Spleen (tissue), 11 donors: ENCODE data around the gene ARHGEF28. TPM values are rescaled to one million over a fixed set of nuclear protein-coding genes. Genes with fewer than 3 reads are reported as not detected.

Source experiments
- DNase-seq: peaks from one replicate; pipeline ENCODE4 v3.0.0-alpha.2; 2020
- H3K27ac ChIP-seq, 8 donors: fragments of 200-600 bp; sonication (generic) in 7 of 8; 1 replicate in 4 of 8; 2 replicates in 4 of 8; pipeline versions ENCODE4 v1.5.0 to v1.8.0; 2016 to 2021; ENCODE audit warnings: inconsistent platforms in 4 of 8, mild to moderate bottlenecking in 4 of 8, moderate library complexity in 1 of 8
- H3K27me3 ChIP-seq, 7 donors: fragments of 200-600 bp; sonication (generic) in 6 of 7; replicated peaks in 1 of 7; 1 replicate in 4 of 7; 2 replicates in 3 of 7; pipeline versions ENCODE4 v1.5.0 to v1.8.0; 2016 to 2021; ENCODE audit warnings: inconsistent platforms in 3 of 7, mild to moderate bottlenecking in 1 of 7
- H3K36me3 ChIP-seq, 6 donors: fragments of 200-600 bp; sonication (generic) in 5 of 6; 1 replicate in 4 of 6; 2 replicates in 2 of 6; pipeline versions ENCODE4 v1.5.0 to v1.8.0; 2016 to 2021; ENCODE audit warnings: inconsistent platforms in 2 of 6
- H3K4me1 ChIP-seq, 6 donors: fragments of 200-600 bp; sonication (generic) in 5 of 6; 1 replicate in 3 of 6; 2 replicates in 3 of 6; pipeline versions ENCODE4 v1.5.0 to v1.8.0; 2016 to 2021; ENCODE audit warnings: inconsistent platforms in 3 of 6
- H3K4me3 ChIP-seq, 8 donors: fragments of 200-600 bp; sonication (generic) in 7 of 8; 1 replicate in 4 of 8; 2 replicates in 4 of 8; pipeline versions ENCODE4 v1.5.0 to v1.8.0; 2016 to 2021; ENCODE audit warnings: inconsistent platforms in 4 of 8, mild to moderate bottlenecking in 4 of 8, moderate library complexity in 2 of 8
- H3K9me3 ChIP-seq, 8 donors: fragments of 200-600 bp; sonication (generic) in 7 of 8; 1 replicate in 4 of 8; 2 replicates in 4 of 8; pipeline versions ENCODE4 v1.5.0 to v1.8.0; 2016 to 2021; ENCODE audit warnings: inconsistent platforms in 4 of 8
- POLR2A ChIP-seq, 3 donors: fragments of 450-650 bp; IDR thresholded peaks; one replicate each; pipeline ENCODE4 v1.5.1; 2017; ENCODE audit warnings: antibody characterized with exemption in 3 of 3, mild to moderate bottlenecking in 1 of 3
- POLR2AphosphoS5 ChIP-seq, 3 donors: sonication (generic); formaldehyde crosslinking; IDR thresholded peaks; one replicate each; pipeline ENCODE4 v1.5.1; 2017; ENCODE audit warnings: antibody characterized with exemption in 3 of 3
- WGBS, 5 donors: extraction: QIAGEN DNeasy Blood & Tissue Kit in 3 of 5; methylation state at CpG; one replicate each; pipeline versions ENCODE4 v1.1.5 to v1.1.7; 2013 to 2018; 5-methylcytosine and 5-hydroxymethylcytosine counted together
- intact Hi-C: fragments of 100-400 bp; cut with DNase I; formaldehyde crosslinking; loops from one replicate; pipeline ENCODE4 v1.15.0; 2023; ENCODE audit warnings: low total_unique reads
- polyA plus RNA-seq, 3 donors: library from polyadenylated mRNA; stranded (reverse); fragments of 200-250 nt; gene quantifications; one replicate each; pipeline ENCODE4 v1.2.1, GENCODE V29; 2013
- total RNA-seq, 7 donors: library from RNA; depleted of rRNA in 3 of 7; stranded (reverse); fragments of >200 nt in 3 of 7; fragmentation: NEBNext Ultra II Directional in 4 of 7; extraction: Animal tissue kit (Norgen Biotek cat#: 25700) in 4 of 7; gene quantifications; one replicate each; pipeline versions ENCODE4 v1.1.0 to v1.2.1, GENCODE V29; 2016 to 2021
- TF ChIP-seq, protein P1 (sequence below), 11 experiments: fragments of 200-600 bp in 7 of 11; fragments of 450-650 bp in 4 of 11; sonication (generic) in 4 of 11; IDR thresholded peaks in 8 of 11; conservative IDR thresholded peaks in 3 of 11; 1 replicate in 7 of 11; 2 replicates in 4 of 11; pipeline versions ENCODE4 v1.4.0 to v1.8.0; 2016 to 2021; ENCODE audit warnings: antibody characterized with exemption in 11 of 11, inconsistent platforms in 4 of 11, mild to moderate bottlenecking in 1 of 11
- donor health status: healthy with polysubstance abuse.
- donor health status: DM: no; HTN: no; CAD: no; lungs with moderate emphysema.
- donor health status: DM: no; HTN: no; CAD: no.
- donor health status: Bipolar disorder and iron deficiency.
- donor health status: healthy.
- donor health status: DM: no; HTN: no; CAD: no.
- donor health status: DM: yes; HTN: yes; CAD: no.

The ARHGEF28 gene
- total and polyA plus RNA-seq, 10 donors: 0.53 to 17.5 (median 8.8) TPM

- 40 to 64% (median 52%) methylated on average over 6 of the region's 6 CpGs for WGBS, 5 donors
- TF ChIP-seq, protein P1, sequence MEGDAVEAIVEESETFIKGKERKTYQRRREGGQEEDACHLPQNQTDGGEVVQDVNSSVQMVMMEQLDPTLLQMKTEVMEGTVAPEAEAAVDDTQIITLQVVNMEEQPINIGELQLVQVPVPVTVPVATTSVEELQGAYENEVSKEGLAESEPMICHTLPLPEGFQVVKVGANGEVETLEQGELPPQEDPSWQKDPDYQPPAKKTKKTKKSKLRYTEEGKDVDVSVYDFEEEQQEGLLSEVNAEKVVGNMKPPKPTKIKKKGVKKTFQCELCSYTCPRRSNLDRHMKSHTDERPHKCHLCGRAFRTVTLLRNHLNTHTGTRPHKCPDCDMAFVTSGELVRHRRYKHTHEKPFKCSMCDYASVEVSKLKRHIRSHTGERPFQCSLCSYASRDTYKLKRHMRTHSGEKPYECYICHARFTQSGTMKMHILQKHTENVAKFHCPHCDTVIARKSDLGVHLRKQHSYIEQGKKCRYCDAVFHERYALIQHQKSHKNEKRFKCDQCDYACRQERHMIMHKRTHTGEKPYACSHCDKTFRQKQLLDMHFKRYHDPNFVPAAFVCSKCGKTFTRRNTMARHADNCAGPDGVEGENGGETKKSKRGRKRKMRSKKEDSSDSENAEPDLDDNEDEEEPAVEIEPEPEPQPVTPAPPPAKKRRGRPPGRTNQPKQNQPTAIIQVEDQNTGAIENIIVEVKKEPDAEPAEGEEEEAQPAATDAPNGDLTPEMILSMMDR (IDR thresholded peaks at IDR 0.05 in 8 of 11, conservative IDR thresholded peaks at IDR 0.05 in 3 of 11): no peak
- TF ChIP-seq POLR2A (IDR thresholded peaks at IDR 0.05): no peak
- no peak for DNase-seq
- H3K27ac ChIP-seq: peak overlapping the region in 4 of 8 donors; percentile 27 to 53 (median 41)
- peak overlapping the region in 1 of 8 donors; percentile 21 for H3K4me3 ChIP-seq
- H3K9me3 ChIP-seq: no peaks in the 10 kb centered on the region
- intact Hi-C loops: no loop called here
- peaks cover 0 to 28% (median 5%) of the 10 kb centered on the region in 6 donors for H3K4me1 ChIP-seq
- H3K27me3 ChIP-seq: no peaks in the 10 kb centered on the region
- no peaks in the 10 kb centered on the region for H3K36me3 ChIP-seq
Measured at GRCh38 chr5:73918791-73919221, 292.8 kb downstream of the ARHGEF28 start.

- no peaks in the 10 kb centered on the region for H3K27me3 ChIP-seq
- no peak overlapping the region for H3K4me3 ChIP-seq
- TF ChIP-seq, protein P1 (IDR thresholded peaks at IDR 0.05 in 8 of 11, conservative IDR thresholded peaks at IDR 0.05 in 3 of 11): no peak
- TF ChIP-seq POLR2AphosphoS5 (IDR thresholded peaks at IDR 0.05) (no peak), POLR2A (IDR thresholded peaks at IDR 0.05) (no peak)
- H3K36me3 ChIP-seq: no peaks in the 10 kb centered on the region
- peaks cover 0 to 28% (median 5%) of the 10 kb centered on the region in 6 donors for H3K4me1 ChIP-seq
- no peak overlapping the region for H3K27ac ChIP-seq
- no peak for DNase-seq
- no peaks in the 10 kb centered on the region for H3K9me3 ChIP-seq
- WGBS, 5 donors: 21 to 34% (median 27%) methylated on average over 3 of the region's 3 CpGs
- intact Hi-C loops: no loop called here
Measured at GRCh38 chr5:73921741-73922140, 295.7 kb downstream of the ARHGEF28 start.

- intact Hi-C loops: no loop called here
Measured at GRCh38 chr5:73922224-73922623, 296.2 kb downstream of the ARHGEF28 start.

GRCh38 chr5:73922875-73923557, 297.0 kb downstream of the ARHGEF28 start:
- H3K27ac ChIP-seq: no peak overlapping the region
- intact Hi-C loops: no loop called here
- WGBS, 5 donors: 82 to 89% (median 86%) methylated on average over 7 of the region's 7 CpGs

More at GRCh38 chr5:73922224-73922623, 296.2 kb downstream of the ARHGEF28 start:
- Histone ChIP-seq H3K9me3 (no peaks in the 10 kb centered on the region), H3K27me3 (no peaks in the 10 kb centered on the region), H3K4me1 (peaks cover 0 to 26% (median 5%) of the 10 kb centered on the region in 6 donors), H3K27ac (no peak overlapping the region), H3K36me3 (no peaks in the 10 kb centered on the region), H3K4me3 (no peak overlapping the region)
- WGBS, 5 donors: 84 to 90% (median 86%) methylated on average over 3 of the region's 3 CpGs
- DNase-seq: no peak
- TF ChIP-seq POLR2A (IDR thresholded peaks at IDR 0.05) (no peak), POLR2AphosphoS5 (IDR thresholded peaks at IDR 0.05) (no peak)
- TF ChIP-seq, protein P1 (IDR thresholded peaks at IDR 0.05 in 8 of 11, conservative IDR thresholded peaks at IDR 0.05 in 3 of 11): no peak

More at GRCh38 chr5:73922875-73923557, 297.0 kb downstream of the ARHGEF28 start:
- Histone ChIP-seq H3K4me1 (peaks cover 0 to 18% (median 5%) of the 10 kb centered on the region in 6 donors), H3K36me3 (no peaks in the 10 kb centered on the region), H3K27me3 (no peaks in the 10 kb centered on the region), H3K9me3 (no peaks in the 10 kb centered on the region), H3K4me3 (no peak overlapping the region)
- TF ChIP-seq POLR2AphosphoS5 (IDR thresholded peaks at IDR 0.05): no peak
- no peak for TF ChIP-seq POLR2A (IDR thresholded peaks at IDR 0.05)
- TF ChIP-seq, protein P1 (IDR thresholded peaks at IDR 0.05 in 8 of 11, conservative IDR thresholded peaks at IDR 0.05 in 3 of 11): no peak
- no peak for DNase-seq
